Lung (tissue), 12 donors: Measurements from ENCODE around the gene TMCC2. TPM values are rescaled to one million over a fixed set of nuclear protein-coding genes. Genes with fewer than 3 reads are reported as not detected.

Source experiments
- ATAC-seq: fragments of 200-7000 bp; cut with Tn5 transposase; one replicate; pipeline ENCODE4 v1.9.1; 2020; ENCODE audit warnings: moderate number of reproducible peaks; ENCODE audit not compliant: insufficient read depth, low FRiP score
- DNase-seq, 3 donors: peaks; one replicate each; pipeline ENCODE4 v3.0.0-alpha.2; 2013 to 2017
- H3K27ac ChIP-seq, 2 donors: one replicate each; pipeline ENCODE4 v1.5.1; 2013; ENCODE audit warnings: mild to moderate bottlenecking in 2 of 2, moderate library complexity in 2 of 2, control low read depth in 1 of 2, inconsistent platforms in 1 of 2, low read depth in 1 of 2, low read length in 1 of 2
- H3K27me3 ChIP-seq, 3 donors: one replicate each; pipeline ENCODE4 v1.5.1; 2013; ENCODE audit warnings: low read length in 2 of 3; ENCODE audit not compliant: control insufficient read depth in 3 of 3, insufficient read depth in 3 of 3
- H3K36me3 ChIP-seq, 4 donors: one replicate each; pipeline ENCODE4 v1.5.1; 2013; ENCODE audit warnings: low read length in 4 of 4, mild to moderate bottlenecking in 1 of 4, moderate library complexity in 1 of 4; ENCODE audit not compliant: control insufficient read depth in 4 of 4, insufficient read depth in 4 of 4
- H3K4me1 ChIP-seq, 5 donors: one replicate each; pipeline ENCODE4 v1.5.1; 2013; ENCODE audit warnings: low read length in 5 of 5, mild to moderate bottlenecking in 2 of 5, moderate library complexity in 1 of 5; ENCODE audit not compliant: control insufficient read depth in 5 of 5, insufficient read depth in 5 of 5
- H3K4me3 ChIP-seq: one replicate; pipeline ENCODE4 v1.5.1; 2013; ENCODE audit warnings: mild to moderate bottlenecking, control low read depth, moderate library complexity
- H3K9ac ChIP-seq, 2 donors: one replicate each; pipeline ENCODE4 v1.5.1; 2013; ENCODE audit warnings: low read length in 2 of 2, control low read depth in 1 of 2; ENCODE audit not compliant: insufficient read depth in 1 of 2
- H3K9me3 ChIP-seq, 4 donors: one replicate each; pipeline ENCODE4 v1.5.1; 2013; ENCODE audit warnings: low read length in 3 of 4, mild to moderate bottlenecking in 1 of 4, moderate library complexity in 1 of 4; ENCODE audit not compliant: control insufficient read depth in 4 of 4, insufficient read depth in 3 of 4
- CTCF ChIP-seq: IDR thresholded peaks from 2 replicates; pipeline ENCODE4 v1.5.1; 2012; ENCODE audit warnings: mild to moderate bottlenecking; ENCODE audit errors: control extremely low read depth, extremely low read depth
- WGBS, 2 donors: extraction: QIAGEN DNeasy Blood & Tissue Kit; methylation state at CpG; one replicate each; pipeline ENCODE4 v1.1.7; 2013; 5-methylcytosine and 5-hydroxymethylcytosine counted together
- polyA plus RNA-seq, 2 donors: library from polyadenylated mRNA; stranded (reverse); fragments of 200-250 nt; gene quantifications; one replicate each; pipeline ENCODE4 v1.2.1, GENCODE V29; 2013
- total RNA-seq, 2 donors: library from RNA; depleted of rRNA in 1 of 2; stranded (reverse); fragments of >200 nt in 1 of 2; gene quantifications; one replicate each; pipeline ENCODE4 v1.2.1, GENCODE V29; 2014 to 2021
- donor health status: control.
- donor health status: control.
- donor health status: Bipolar disorder and iron deficiency.
- donor health status: healthy.
- donor health status: DM: yes; HTN: yes; CAD: no.

The TMCC2 gene
- total and polyA plus RNA-seq, 4 donors, result 1.9 to 27.0 (median 2.4) TPM

DNA sequence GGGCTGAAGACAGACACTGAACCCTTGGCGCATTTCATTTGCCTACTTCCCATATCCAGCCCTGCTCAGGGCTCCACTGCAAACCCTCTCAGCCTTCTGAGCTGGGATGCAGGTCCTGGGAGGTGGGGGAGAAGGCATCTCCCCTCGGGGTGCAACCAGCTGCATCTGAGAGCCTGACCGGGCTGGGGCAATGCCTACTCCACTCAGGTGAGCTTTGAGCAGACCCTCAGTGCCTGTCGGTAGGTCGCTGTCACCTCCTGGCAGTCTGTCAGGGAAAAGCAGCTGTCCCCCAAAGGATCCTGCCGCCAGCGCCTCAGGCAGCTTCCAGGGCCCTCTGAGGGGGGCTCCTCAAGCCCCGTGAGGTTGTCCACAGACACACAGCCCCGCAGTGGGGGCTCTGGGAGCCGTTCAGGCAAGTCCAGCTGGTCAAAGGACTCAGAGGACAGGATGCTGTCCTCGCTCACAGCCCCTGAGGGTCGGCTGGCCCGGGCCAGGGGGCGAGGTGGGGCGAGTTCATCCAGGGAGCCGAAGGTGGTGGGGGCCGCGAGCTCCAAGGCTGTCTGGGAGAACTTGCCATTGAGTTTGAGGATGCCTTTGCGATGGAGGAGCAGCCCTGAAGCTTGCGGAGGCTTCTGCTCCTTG is 75.6 kb downstream of the TMCC2 start:
- Histone ChIP-seq H3K36me3 (peaks cover 0 to 51% (median 3%) of the 10 kb centered on the region in 4 donors), H3K27ac (no peak overlapping the region), H3K4me3 (no peak overlapping the region), H3K4me1 (peaks cover 0 to 16% (median 6%) of the 10 kb centered on the region in 5 donors), H3K9ac (no peak overlapping the region), H3K27me3 (no peaks in the 10 kb centered on the region), H3K9me3 (no peaks in the 10 kb centered on the region)
- WGBS, 2 donors, result 92% methylated on average over 20 of the region's 20 CpGs
- no peak for ATAC-seq
- no peak for DNase-seq
- no peak for TF ChIP-seq CTCF

DNA sequence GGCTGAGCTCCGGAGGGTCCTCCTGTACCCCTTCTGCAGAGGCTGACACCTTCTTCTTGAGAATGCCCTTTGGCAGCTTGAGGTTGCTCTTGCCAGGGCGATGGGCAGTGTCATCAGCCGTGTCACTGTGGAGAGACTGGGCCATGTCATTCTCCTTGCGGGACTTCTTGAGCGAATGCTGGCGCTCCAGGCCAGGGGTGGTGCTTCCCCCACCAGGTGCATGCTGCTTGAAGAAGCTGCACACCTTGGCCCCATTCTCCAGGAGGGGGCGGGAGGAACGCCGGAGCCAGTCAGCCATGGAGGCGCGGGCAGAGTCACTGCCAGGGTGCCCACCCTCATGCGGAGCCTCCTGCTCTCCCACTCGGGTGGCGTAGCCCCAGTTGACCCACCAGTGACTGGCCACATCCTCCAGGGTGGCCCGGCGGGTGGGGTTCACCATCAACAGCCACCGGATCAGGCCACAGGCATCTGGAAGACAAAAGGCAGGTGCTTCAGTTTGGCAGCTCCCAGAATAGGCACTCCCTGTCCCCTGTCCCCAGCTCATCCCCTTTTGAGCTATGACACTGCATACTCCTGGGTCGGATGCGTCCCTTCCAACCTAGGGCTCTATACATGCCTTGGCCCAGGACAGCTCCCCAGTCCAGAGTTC is 76.4 kb downstream of the TMCC2 start:
- no peaks in the 10 kb centered on the region for H3K9me3 ChIP-seq
- 95 to 97% methylated on average over 19 of the region's 19 CpGs for WGBS, 2 donors
- no peak overlapping the region for H3K4me3 ChIP-seq
- H3K4me1 ChIP-seq, result peaks cover 0 to 16% (median 6%) of the 10 kb centered on the region in 5 donors
- no peak overlapping the region for H3K9ac ChIP-seq
- H3K27ac ChIP-seq, result no peak overlapping the region
- TF ChIP-seq CTCF, result no peak
- DNase-seq (no peak), ATAC-seq (no peak)
- peaks cover 0 to 57% (median 3%) of the 10 kb centered on the region in 4 donors for H3K36me3 ChIP-seq
- H3K27me3 ChIP-seq, result no peaks in the 10 kb centered on the region

GRCh38 chr1:205304695-205305070 is 76.9 kb downstream of the TMCC2 start:
- no peak overlapping the region for H3K4me3 ChIP-seq
- H3K9ac ChIP-seq, result no peak overlapping the region
- peaks cover 0 to 16% (median 6%) of the 10 kb centered on the region in 5 donors for H3K4me1 ChIP-seq
- WGBS, 2 donors, result 95 to 100% methylated on average over 1 of the region's 1 CpG
- TF ChIP-seq CTCF, result no peak
- DNase-seq (no peak), ATAC-seq (no peak)
- no peaks in the 10 kb centered on the region for H3K27me3 ChIP-seq
- peaks cover 0 to 58% (median 3%) of the 10 kb centered on the region in 4 donors for H3K36me3 ChIP-seq
- H3K27ac ChIP-seq, result no peak overlapping the region
- H3K9me3 ChIP-seq, result no peaks in the 10 kb centered on the region
